HepG2 (cell line): ENCODE data around the gene KLHDC2. TPM values are rescaled to one million over a fixed set of nuclear protein-coding genes. Genes with fewer than 3 reads are reported as not detected.

Experiments
- ATAC-seq: fragments of 200-7000 bp; cut with Tn5 transposase; 3 replicates; pipeline ENCODE4 v1.9.1; 2020; ENCODE audit warnings: mild to moderate bottlenecking, moderate library complexity
- BruUV-seq: library from RNA; stranded (reverse); fragments of 400-500 nt; replicated peaks from 2 replicates; lab custom pipeline; 2021; lab: Mats Ljungman, UMichigan
- CTCF ChIA-PET: fragments of 300-600 bp; formaldehyde crosslinking; extraction: SDS; loops from one replicate; lab custom pipeline; 2021; ENCODE audit warnings: low total read pairs, inconsistent platforms, low intra/inter-chr PET ratio; lab: Yijun Ruan, JAX
- POLR2A ChIA-PET: fragments of 350-600 bp; sonication (Branson Sonifier 250); formaldehyde crosslinking; loops from one replicate; lab custom pipeline; 2020; ENCODE audit warnings: antibody characterized with exemption, inconsistent platforms; lab: Yijun Ruan, JAX
- DNase-seq: peaks from one replicate; pipeline ENCODE4 v3.0.0-alpha.2; 2015; ENCODE audit warnings: low spot score
- FAIRE-seq: peaks from 3 replicates; lab custom pipeline; 2011; peaks lifted over from hg19 to GRCh38; lab: Jason Lieb, UNC
- H2AFZ ChIP-seq: one replicate; pipeline ENCODE4 v1.6.1; 2011; ENCODE audit warnings: low read length, inconsistent platforms
- H3K27ac ChIP-seq: fragments of 300-600 bp; 3 replicates; pipeline ENCODE4 v1.8.0; 2011; ENCODE audit warnings: mixed run types, mild to moderate bottlenecking, mixed read lengths, low read length, inconsistent platforms; ENCODE audit not compliant: insufficient read depth; ENCODE audit errors: extremely low read length
- H3K27me3 ChIP-seq, 2 experiments: fragments of 200-600 bp in 1 of 2; 2 replicates in 1 of 2; 3 replicates in 1 of 2; pipeline versions ENCODE4 v1.6.0 to v1.8.0; 2011; ENCODE audit warnings: low read length in 2 of 2, mild to moderate bottlenecking in 2 of 2, moderate library complexity in 2 of 2, inconsistent platforms in 1 of 2; ENCODE audit not compliant: insufficient read depth in 2 of 2, control insufficient read depth in 1 of 2
- H3K36me3 ChIP-seq, 2 experiments: fragments of 200-600 bp in 1 of 2; replicated peaks in 1 of 2; 2 replicates in 1 of 2; 3 replicates in 1 of 2; pipeline versions ENCODE4 v1.5.1 to v1.8.0; 2011; ENCODE audit warnings: low read length in 2 of 2, inconsistent platforms in 1 of 2; ENCODE audit not compliant: insufficient read depth in 2 of 2, control insufficient read depth in 1 of 2
- H3K4me1 ChIP-seq: 2 replicates; pipeline ENCODE4 v1.5.1; 2012; ENCODE audit warnings: low read length, inconsistent platforms; ENCODE audit not compliant: insufficient read depth
- H3K4me2 ChIP-seq: 2 replicates; pipeline ENCODE4 v1.6.0; 2011; ENCODE audit warnings: low read depth, low read length, inconsistent platforms
- H3K4me3 ChIP-seq, 3 experiments: fragments of 200-600 bp in 1 of 3; sonication (generic), shearing (Covaris generic) in 1 of 3; replicated peaks in 1 of 3; 2 replicates each; pipeline ENCODE4 v1.5.1; 2011 to 2016; ENCODE audit warnings: low read length in 3 of 3, inconsistent platforms in 2 of 3, low read depth in 2 of 3, mild to moderate bottlenecking in 2 of 3, control low read depth in 1 of 3, mixed read lengths in 1 of 3; ENCODE audit not compliant: insufficient read depth in 1 of 3
- H3K79me2 ChIP-seq: one replicate; pipeline ENCODE4 v1.6.1; 2011; ENCODE audit warnings: low read length, inconsistent platforms; ENCODE audit not compliant: insufficient read depth
- H3K9ac ChIP-seq: 2 replicates; pipeline ENCODE4 v1.6.0; 2011; ENCODE audit warnings: mild to moderate bottlenecking, low read depth, low read length, inconsistent platforms; ENCODE audit not compliant: insufficient read depth
- H3K9me3 ChIP-seq: 2 replicates; pipeline ENCODE4 v1.5.1; 2012; ENCODE audit warnings: mild to moderate bottlenecking, low read length
- H4K20me1 ChIP-seq: 2 replicates; pipeline ENCODE4 v1.6.0; 2011; ENCODE audit warnings: inconsistent platforms, mild to moderate bottlenecking, low read length, moderate library complexity; ENCODE audit not compliant: insufficient read depth
- HNF4G ChIP-seq, 2 experiments: sonication (generic) in 1 of 2; formaldehyde crosslinking in 1 of 2; IDR thresholded peaks; 2 replicates each; pipeline versions ENCODE4 v1.4.0 to v1.6.1; 2011 to 2020; ENCODE audit warnings: borderline replicate concordance in 2 of 2, low read depth in 2 of 2, mild to moderate bottlenecking in 2 of 2, low read length in 1 of 2, missing genetic modification reagents in 1 of 2, moderate library complexity in 1 of 2
- SALL2 ChIP-seq: sonication (generic); formaldehyde crosslinking; IDR thresholded peaks from 2 replicates; pipeline ENCODE4 v1.8.1; 2023; ENCODE audit warnings: mild to moderate bottlenecking, missing genetic modification reagents, inconsistent platforms
- SOX13 ChIP-seq, 3 experiments: fragments of 450-650 bp in 1 of 3; sonication (generic) in 1 of 3; formaldehyde crosslinking in 1 of 3; IDR thresholded peaks in 2 of 3; conservative IDR thresholded peaks in 1 of 3; 2 replicates each; pipeline versions ENCODE4 v1.5.0 to v1.6.1; 2016 to 2020; ENCODE audit warnings: antibody characterized with exemption in 1 of 3, mild to moderate bottlenecking in 1 of 3, missing compliant biosample characterization in 1 of 3, missing genetic modification reagents in 1 of 3, moderate library complexity in 1 of 3
- SP5 ChIP-seq: IDR thresholded peaks from 2 replicates; pipeline ENCODE4 v1.6.1; 2016; ENCODE audit warnings: low read depth, borderline replicate concordance
- ZNF142 ChIP-seq: sonication (generic); formaldehyde crosslinking; IDR thresholded peaks from 2 replicates; pipeline ENCODE4 v1.4.0; 2020; ENCODE audit warnings: missing genetic modification reagents
- ZNF205 ChIP-seq: IDR thresholded peaks from 2 replicates; pipeline ENCODE4 v1.6.1; 2018; ENCODE audit warnings: missing biosample characterization, missing genetic modification reagents
- ZNF605 ChIP-seq: sonication (generic); formaldehyde crosslinking; IDR thresholded peaks from 2 replicates; pipeline ENCODE4 v1.8.0; 2022; ENCODE audit warnings: mild to moderate bottlenecking, missing genetic modification reagents
- WGBS: methylation state at CpG from one replicate; pipeline ENCODE4 v1.1.6; 2017; ENCODE audit warnings: low lambda C conversion rate; 5-methylcytosine and 5-hydroxymethylcytosine counted together
- in situ Hi-C: cut with HindIII; loops from 2 replicates; pipeline ENCODE4 v1.10.0; 2017; ENCODE audit warnings: low pct_unique_long_range_greater_than_20kb; ENCODE audit not compliant: extremely low pct_ligation_motif_present
- intact Hi-C: fragments of 100-400 bp; cut with micrococcal nuclease; formaldehyde crosslinking; loops from one replicate; pipeline ENCODE4 v1.10.0; 2022; ENCODE audit not compliant: unreplicated experiment
- polyA plus RNA-seq, 8 experiments: library from polyadenylated mRNA; depleted of rRNA in 3 of 8; stranded (reverse) in 7 of 8; unstranded in 1 of 8; fragments of >200 nt; fragmentation: Illumina TruSeq in 4 of 8; extraction: Trizol in 4 of 8; gene quantifications; 2 replicates each; pipeline versions ENCODE4 v1.2.1 to v1.2.3, GENCODE V29; 2011 to 2016; ENCODE audit warnings: low read depth in 4 of 8, missing spikeins in 1 of 8, mixed read lengths in 1 of 8; ENCODE audit not compliant: insufficient read depth in 1 of 8
- total RNA-seq, 5 experiments: library from RNA; depleted of rRNA; stranded (reverse); fragments of >200 nt; fragmentation: Illumina TruSeq; extraction: Trizol; gene quantifications; 2 replicates each; pipeline ENCODE4 v1.2.3, GENCODE V29; 2016; ENCODE audit warnings: low read depth in 1 of 5
- TF ChIP-seq, protein P1 (sequence below): sonication (generic); IDR thresholded peaks from 2 replicates; pipeline ENCODE4 v1.6.1; 2016; ENCODE audit warnings: low read depth, borderline replicate concordance
- TF ChIP-seq, protein P2 (sequence below): sonication (generic); formaldehyde crosslinking; IDR thresholded peaks from 2 replicates; pipeline ENCODE4 v1.8.0; 2023; ENCODE audit warnings: mild to moderate bottlenecking, missing genetic modification reagents
- TF ChIP-seq, protein P3 (sequence below): sonication (generic); formaldehyde crosslinking; IDR thresholded peaks from 2 replicates; pipeline ENCODE4 v1.4.0; 2020; ENCODE audit warnings: missing genetic modification reagents

Gene KLHDC2
- total and polyA plus RNA-seq, 2 of the 13 experiments (the other 11 are each of a cell fraction or from before 2014, with no cell fraction given), result 95.5 to 170 TPM

- no peak for FAIRE-seq
- DNase-seq, result peak; percentile 53
- BruUV-seq, result TSS peak; percentile 61
- H3K4me2 ChIP-seq, result peak overlapping the region; percentile 99
- in situ Hi-C loops, result loop anchor here (5.0 to 10.0 kb wide), 2 partner anchors 74 to 137 kb away; partner anchors contain the start of gene KLHDC1
- peak overlapping the region; percentile 98 for H3K9ac ChIP-seq
- no peaks in the 10 kb centered on the region; a peak in 1 of 5 replicates for H3K27me3 ChIP-seq
- H2AFZ ChIP-seq, result no peak overlapping the region
- peaks cover 41% of the 10 kb centered on the region for H3K79me2 ChIP-seq
- no peak for ATAC-seq
- peaks cover 0 to 8% of the 10 kb centered on the region in 2 experiments; a peak in 1 of 5 replicates for H3K36me3 ChIP-seq
- TF ChIP-seq HNF4G (IDR thresholded peaks at IDR 0.05; ENCODE audit: borderline replicate concordance, low read depth, low read length), result no peak
- peak; percentile 7; the same call in 1 of the 2 replicates for TF ChIP-seq HNF4G (CRISPR knock-in tag; IDR thresholded peaks at IDR 0.05; ENCODE audit: borderline replicate concordance, low read depth)
- TF ChIP-seq ZNF142 (CRISPR knock-in tag), result 0 out of 2 replicates have a peak, but pooled peaks have one; percentile 3
- no peak for TF ChIP-seq ZNF205 (CRISPR knock-in tag)
- TF ChIP-seq, protein P1, sequence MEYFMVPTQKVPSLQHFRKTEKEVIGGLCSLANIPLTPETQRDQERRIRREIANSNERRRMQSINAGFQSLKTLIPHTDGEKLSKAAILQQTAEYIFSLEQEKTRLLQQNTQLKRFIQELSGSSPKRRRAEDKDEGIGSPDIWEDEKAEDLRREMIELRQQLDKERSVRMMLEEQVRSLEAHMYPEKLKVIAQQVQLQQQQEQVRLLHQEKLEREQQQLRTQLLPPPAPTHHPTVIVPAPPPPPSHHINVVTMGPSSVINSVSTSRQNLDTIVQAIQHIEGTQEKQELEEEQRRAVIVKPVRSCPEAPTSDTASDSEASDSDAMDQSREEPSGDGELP, result peak; percentile 23; the same call in 1 of the 2 replicates
- TF ChIP-seq SOX13 (IDR thresholded peaks at IDR 0.05), result no peak
- 0 out of 4 replicates have a peak, but pooled peaks of 1 of the 2 experiments have one; percentile 4 for TF ChIP-seq SOX13 (CRISPR knock-in tag; conservative IDR thresholded peaks at IDR 0.05 in 1 of 2, IDR thresholded peaks at IDR 0.05 in 1 of 2)
- TF ChIP-seq, protein P2, sequence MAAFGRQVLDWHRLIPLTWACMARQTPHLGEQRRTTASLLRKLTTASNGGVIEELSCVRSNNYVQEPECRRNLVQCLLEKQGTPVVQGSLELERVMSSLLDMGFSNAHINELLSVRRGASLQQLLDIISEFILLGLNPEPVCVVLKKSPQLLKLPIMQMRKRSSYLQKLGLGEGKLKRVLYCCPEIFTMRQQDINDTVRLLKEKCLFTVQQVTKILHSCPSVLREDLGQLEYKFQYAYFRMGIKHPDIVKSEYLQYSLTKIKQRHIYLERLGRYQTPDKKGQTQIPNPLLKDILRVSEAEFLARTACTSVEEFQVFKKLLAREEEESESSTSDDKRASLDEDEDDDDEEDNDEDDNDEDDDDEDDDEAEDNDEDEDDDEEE (CRISPR knock-in tag), result 0 out of 2 replicates have a peak, but pooled peaks have one; percentile 4
- TF ChIP-seq SALL2 (CRISPR knock-in tag), result no peak
- 0 out of 2 replicates have a peak, but pooled peaks have one; percentile 29 for TF ChIP-seq SP5 (CRISPR knock-in tag)
- TF ChIP-seq ZNF605, result 0 out of 2 replicates have a peak, but pooled peaks have one; percentile 25
- TF ChIP-seq, protein P3, sequence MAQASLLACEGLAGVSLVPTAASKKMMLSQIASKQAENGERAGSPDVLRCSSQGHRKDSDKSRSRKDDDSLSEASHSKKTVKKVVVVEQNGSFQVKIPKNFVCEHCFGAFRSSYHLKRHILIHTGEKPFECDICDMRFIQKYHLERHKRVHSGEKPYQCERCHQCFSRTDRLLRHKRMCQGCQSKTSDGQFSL (CRISPR knock-in tag), result 0 out of 2 replicates have a peak, but pooled peaks have one; percentile 3
- POLR2A ChIA-PET, result interaction anchor here (0.6 to 6.5 kb wide), 19 partner anchors 12 to 185 kb away, joined by 3 to 76 read pairs (median 10); partner anchors contain the start of genes DNAAF2, KLHDC1, LRR1 and MGAT2
- H3K4me3 ChIP-seq, result peak overlapping the region; percentile 76 to 99 (median 94)
- H3K9me3 ChIP-seq, result no peaks in the 10 kb centered on the region
- no peaks in the 10 kb centered on the region for H4K20me1 ChIP-seq
- peaks cover 37% of the 10 kb centered on the region for H3K4me1 ChIP-seq
- CTCF ChIA-PET, result no interaction called here
- H3K27ac ChIP-seq, result peak overlapping the region; percentile 99
- intact Hi-C loops, result loop anchor here (2.0 kb wide), 1 partner anchor 76 kb away; the partner anchor contains the start of gene KLHDC1
- WGBS, result 1% methylated on average over 6 of the region's 6 CpGs
Measured at GRCh38 chr14:49769171-49769570, 1.2 kb downstream of the KLHDC2 start.
